Thoracic aorta (tissue), 2 donors: ENCODE results near the gene PSMG1. TPM values are rescaled to one million over a fixed set of nuclear protein-coding genes. Genes with fewer than 3 reads are reported as not detected.

Experiments
- ATAC-seq: fragments of 150-250 bp; one replicate; pipeline ENCODE4 v1.8.0; 2017; ENCODE audit warnings: low read depth; ENCODE audit not compliant: insufficient number of reproducible peaks, low FRiP score
- DNase-seq: peaks from one replicate; pipeline ENCODE4 v3.0.0-alpha.2; 2020; ENCODE audit warnings: low spot score
- H3K27ac ChIP-seq, 2 donors: fragments of 200-600 bp; sonication (generic); 1 replicate in 1 of 2; 2 replicates in 1 of 2; pipeline ENCODE4 v1.5.1; 2016; ENCODE audit warnings: mild to moderate bottlenecking in 2 of 2, moderate library complexity in 2 of 2
- H3K27me3 ChIP-seq: fragments of 200-600 bp; sonication (generic); replicated peaks from 2 replicates; pipeline ENCODE4 v1.6.0; 2016; ENCODE audit warnings: mild to moderate bottlenecking; ENCODE audit not compliant: insufficient read depth
- H3K36me3 ChIP-seq: fragments of 200-600 bp; sonication (generic); one replicate; pipeline ENCODE4 v1.5.1; 2016
- H3K4me1 ChIP-seq, 2 donors: fragments of 200-600 bp; sonication (generic); 1 replicate in 1 of 2; 2 replicates in 1 of 2; pipeline versions ENCODE4 v1.5.1 to v1.6.0; 2016; ENCODE audit warnings: low read depth in 2 of 2, mild to moderate bottlenecking in 1 of 2; ENCODE audit not compliant: control insufficient read depth in 1 of 2
- H3K4me3 ChIP-seq: fragments of 200-600 bp; sonication (generic); 2 replicates; pipeline ENCODE4 v1.5.1; 2016; ENCODE audit warnings: mild to moderate bottlenecking
- H3K9me3 ChIP-seq: fragments of 200-600 bp; sonication (generic); 2 replicates; pipeline ENCODE4 v1.5.1; 2016
- CTCF ChIP-seq: fragments of 200-600 bp; sonication (generic); IDR thresholded peaks from one replicate; pipeline ENCODE4 v1.5.1; 2019; ENCODE audit warnings: antibody characterized with exemption
- total RNA-seq, 2 donors: library from RNA; depleted of rRNA; stranded (reverse); fragments of >200 nt; gene quantifications; one replicate each; pipeline versions ENCODE4 v1.1.0 to v1.2.3, GENCODE V29; 2016

PSMG1 gene
- total RNA-seq, 2 donors from 2014 or later = 14.8 to 17.6 TPM

DNA sequence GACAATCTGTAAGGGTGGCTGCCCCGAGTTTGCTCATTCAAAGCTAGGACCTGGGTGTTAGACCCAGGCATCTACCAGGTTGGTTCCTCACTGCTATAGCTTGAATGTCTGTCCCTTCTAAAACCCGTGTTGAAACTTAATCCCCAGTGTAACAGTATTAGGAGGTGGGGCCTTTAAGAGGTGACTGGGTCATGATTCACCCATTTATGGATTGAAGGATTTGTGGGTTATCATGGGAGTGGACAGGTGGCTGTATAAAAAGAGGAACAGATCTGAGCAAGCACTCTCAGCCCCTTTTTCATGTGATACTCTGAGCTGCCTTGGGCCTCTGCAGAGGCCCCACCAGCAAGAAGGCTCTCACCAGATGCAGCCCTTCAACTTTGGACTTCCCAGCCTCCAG, 29.4 kb downstream of the PSMG1 start:
- Histone ChIP-seq H3K36me3 (no peaks in the 10 kb centered on the region), H3K27me3 (no peaks in the 10 kb centered on the region), H3K9me3 (no peaks in the 10 kb centered on the region), H3K27ac (no peak overlapping the region), H3K4me1 (peaks cover 6 to 18% of the 10 kb centered on the region in 2 donors), H3K4me3 (no peak overlapping the region)
- no peak for DNase-seq
- ATAC-seq = no peak
- TF ChIP-seq CTCF = peak; percentile 0

- TF ChIP-seq CTCF = no peak
- no peaks in the 10 kb centered on the region for H3K9me3 ChIP-seq
- H3K4me1 ChIP-seq = peaks cover 6 to 14% of the 10 kb centered on the region in 2 donors
- no peak overlapping the region for H3K27ac ChIP-seq
- DNase-seq (no peak), ATAC-seq (no peak)
- H3K36me3 ChIP-seq = no peaks in the 10 kb centered on the region
- no peak overlapping the region for H3K4me3 ChIP-seq
- H3K27me3 ChIP-seq = no peaks in the 10 kb centered on the region
These were observed 29.9 kb downstream of the PSMG1 start for GRCh38 chr21:39153373-39153772.

DNA sequence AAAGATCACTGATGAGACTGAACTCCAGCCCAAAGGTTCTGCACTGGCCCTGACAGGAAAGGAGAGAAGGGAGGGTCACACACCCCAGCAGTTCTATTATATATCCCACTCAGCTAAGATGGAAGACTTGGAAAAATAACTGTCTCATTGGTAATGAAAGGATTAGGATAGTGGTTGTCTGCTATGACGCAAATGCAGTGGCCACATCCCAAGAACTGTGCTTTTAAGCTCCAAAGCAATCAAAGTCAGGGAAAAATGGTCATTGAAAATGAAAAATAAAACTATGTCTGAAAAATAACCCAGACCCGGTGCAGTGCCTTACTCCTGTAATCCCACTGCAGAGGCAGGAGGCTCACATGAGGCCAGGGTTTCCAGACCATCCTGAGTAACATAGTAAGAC, 31.0 kb downstream of the PSMG1 start:
- no peak overlapping the region for H3K27ac ChIP-seq
- ATAC-seq (no peak), DNase-seq (no peak)
- H3K36me3 ChIP-seq = no peaks in the 10 kb centered on the region
- peaks cover 6 to 14% of the 10 kb centered on the region in 2 donors for H3K4me1 ChIP-seq
- no peaks in the 10 kb centered on the region for H3K27me3 ChIP-seq
- H3K4me3 ChIP-seq = no peak overlapping the region
- no peaks in the 10 kb centered on the region for H3K9me3 ChIP-seq
- no peak for TF ChIP-seq CTCF

- H3K4me1 ChIP-seq = peaks cover 2 to 9% of the 10 kb centered on the region in 2 donors
- no peak for TF ChIP-seq CTCF
- H3K4me3 ChIP-seq = no peak overlapping the region
- no peaks in the 10 kb centered on the region for H3K27me3 ChIP-seq
- no peak for DNase-seq
- no peak overlapping the region for H3K27ac ChIP-seq
- H3K9me3 ChIP-seq = no peaks in the 10 kb centered on the region
- no peaks in the 10 kb centered on the region for H3K36me3 ChIP-seq
- ATAC-seq = no peak
These were observed 32.4 kb downstream of the PSMG1 start for GRCh38 chr21:39150877-39151276.

GRCh38 chr21:39150316-39150715, 32.9 kb downstream of the PSMG1 start:
- Histone ChIP-seq H3K27ac (no peak overlapping the region), H3K9me3 (no peaks in the 10 kb centered on the region), H3K36me3 (no peaks in the 10 kb centered on the region), H3K4me3 (no peak overlapping the region), H3K27me3 (no peaks in the 10 kb centered on the region), H3K4me1 (peaks cover 0 to 4% of the 10 kb centered on the region in 2 donors)
- no peak for ATAC-seq
- no peak for DNase-seq
- TF ChIP-seq CTCF = no peak
